ENCODE data around the gene GALNT10.

Gene GALNT10

GRCh38 chr5:154406231-154406630 is 215.7 kb downstream of the GALNT10 start:
- Histone ChIP-seq H3K4me3 (ENCODE audit: low read length) (no peak overlapping the region), H3K36me3 (ENCODE audit: control insufficient read depth, insufficient read depth, low read length) (no peaks in the 10 kb centered on the region), H3K4me1 (ENCODE audit: control insufficient read depth, insufficient read depth, low read length) (peaks cover 14% of the 10 kb centered on the region), H3K9ac (ENCODE audit: low read length) (no peak overlapping the region), H3K9me3 (ENCODE audit: control insufficient read depth, low read length) (no peaks in the 10 kb centered on the region), H3K27me3 (ENCODE audit: control insufficient read depth, insufficient read depth, low read length) (no peaks in the 10 kb centered on the region)

- Histone ChIP-seq H3K9me3 (ENCODE audit: control insufficient read depth, low read length) (no peaks in the 10 kb centered on the region), H3K9ac (ENCODE audit: low read length) (no peak overlapping the region), H3K4me3 (ENCODE audit: low read length) (no peak overlapping the region), H3K4me1 (ENCODE audit: control insufficient read depth, insufficient read depth, low read length) (peaks cover 14% of the 10 kb centered on the region), H3K27me3 (ENCODE audit: control insufficient read depth, insufficient read depth, low read length) (no peaks in the 10 kb centered on the region), H3K36me3 (ENCODE audit: control insufficient read depth, insufficient read depth, low read length) (no peaks in the 10 kb centered on the region)
Measured at GRCh38 chr5:154406826-154407225, 216.3 kb downstream of the GALNT10 start.

GRCh38 chr5:154408811-154409210 is 218.3 kb downstream of the GALNT10 start:
- Histone ChIP-seq H3K4me3 (ENCODE audit: low read length) (no peak overlapping the region), H3K27me3 (ENCODE audit: control insufficient read depth, insufficient read depth, low read length) (no peaks in the 10 kb centered on the region), H3K9me3 (ENCODE audit: control insufficient read depth, low read length) (no peaks in the 10 kb centered on the region), H3K9ac (ENCODE audit: low read length) (no peak overlapping the region), H3K4me1 (ENCODE audit: control insufficient read depth, insufficient read depth, low read length) (peaks cover 14% of the 10 kb centered on the region), H3K36me3 (ENCODE audit: control insufficient read depth, insufficient read depth, low read length) (no peaks in the 10 kb centered on the region)

GRCh38 chr5:154409230-154409840 is 218.8 kb downstream of the GALNT10 start:
- no peaks in the 10 kb centered on the region for H3K9me3 ChIP-seq (ENCODE audit: control insufficient read depth, low read length)
- no peaks in the 10 kb centered on the region for H3K36me3 ChIP-seq (ENCODE audit: control insufficient read depth, insufficient read depth, low read length)
- no peak overlapping the region for H3K4me3 ChIP-seq (ENCODE audit: low read length)
- no peak overlapping the region for H3K9ac ChIP-seq (ENCODE audit: low read length)
- H3K27me3 ChIP-seq (ENCODE audit: control insufficient read depth, insufficient read depth, low read length), result no peaks in the 10 kb centered on the region
- peaks cover 14% of the 10 kb centered on the region for H3K4me1 ChIP-seq (ENCODE audit: control insufficient read depth, insufficient read depth, low read length)

- Histone ChIP-seq H3K9me3 (ENCODE audit: control insufficient read depth, low read length) (no peaks in the 10 kb centered on the region), H3K9ac (ENCODE audit: low read length) (no peak overlapping the region), H3K27me3 (ENCODE audit: control insufficient read depth, insufficient read depth, low read length) (no peaks in the 10 kb centered on the region)
Measured at GRCh38 chr5:154410008-154410407, 219.5 kb downstream of the GALNT10 start.

GRCh38 chr5:154410786-154411185 is 220.3 kb downstream of the GALNT10 start:
- no peak overlapping the region for H3K9ac ChIP-seq (ENCODE audit: low read length)
- H3K9me3 ChIP-seq (ENCODE audit: control insufficient read depth, low read length), result no peaks in the 10 kb centered on the region
- no peaks in the 10 kb centered on the region for H3K36me3 ChIP-seq (ENCODE audit: control insufficient read depth, insufficient read depth, low read length)
- no peak overlapping the region for H3K4me3 ChIP-seq (ENCODE audit: low read length)
- no peaks in the 10 kb centered on the region for H3K27me3 ChIP-seq (ENCODE audit: control insufficient read depth, insufficient read depth, low read length)
- H3K4me1 ChIP-seq (ENCODE audit: control insufficient read depth, insufficient read depth, low read length), result peaks cover 4% of the 10 kb centered on the region

More at GRCh38 chr5:154410008-154410407, 219.5 kb downstream of the GALNT10 start:
- Histone ChIP-seq H3K4me3 (ENCODE audit: low read length) (no peak overlapping the region), H3K36me3 (ENCODE audit: control insufficient read depth, insufficient read depth, low read length) (no peaks in the 10 kb centered on the region), H3K4me1 (ENCODE audit: control insufficient read depth, insufficient read depth, low read length) (peaks cover 10% of the 10 kb centered on the region)

- H3K27me3 ChIP-seq (ENCODE audit: control insufficient read depth, insufficient read depth, low read length), result no peaks in the 10 kb centered on the region
- H3K9me3 ChIP-seq (ENCODE audit: control insufficient read depth, low read length), result no peaks in the 10 kb centered on the region
- H3K9ac ChIP-seq (ENCODE audit: low read length), result no peak overlapping the region
- H3K36me3 ChIP-seq (ENCODE audit: control insufficient read depth, insufficient read depth, low read length), result no peaks in the 10 kb centered on the region
- no peak overlapping the region for H3K4me3 ChIP-seq (ENCODE audit: low read length)
- peaks cover 4% of the 10 kb centered on the region for H3K4me1 ChIP-seq (ENCODE audit: control insufficient read depth, insufficient read depth, low read length)
Measured at GRCh38 chr5:154411338-154411737, 220.8 kb downstream of the GALNT10 start.

- Histone ChIP-seq H3K36me3 (ENCODE audit: control insufficient read depth, insufficient read depth, low read length) (peaks cover 7% of the 10 kb centered on the region), H3K4me1 (ENCODE audit: control insufficient read depth, insufficient read depth, low read length) (no peaks in the 10 kb centered on the region), H3K9me3 (ENCODE audit: control insufficient read depth, low read length) (no peaks in the 10 kb centered on the region), H3K27me3 (ENCODE audit: control insufficient read depth, insufficient read depth, low read length) (no peaks in the 10 kb centered on the region), H3K4me3 (ENCODE audit: low read length) (no peak overlapping the region), H3K9ac (ENCODE audit: low read length) (no peak overlapping the region)
Measured at GRCh38 chr5:154412316-154412715, 221.8 kb downstream of the GALNT10 start.

GRCh38 chr5:154412925-154413324 is 222.4 kb downstream of the GALNT10 start:
- H3K27me3 ChIP-seq (ENCODE audit: control insufficient read depth, insufficient read depth, low read length), result no peaks in the 10 kb centered on the region
- peaks cover 10% of the 10 kb centered on the region for H3K36me3 ChIP-seq (ENCODE audit: control insufficient read depth, insufficient read depth, low read length)
- no peak overlapping the region for H3K9ac ChIP-seq (ENCODE audit: low read length)
- H3K4me3 ChIP-seq (ENCODE audit: low read length), result no peak overlapping the region
- H3K4me1 ChIP-seq (ENCODE audit: control insufficient read depth, insufficient read depth, low read length), result no peaks in the 10 kb centered on the region
- no peaks in the 10 kb centered on the region for H3K9me3 ChIP-seq (ENCODE audit: control insufficient read depth, low read length)

GRCh38 chr5:154415114-154415513 is 224.6 kb downstream of the GALNT10 start:
- H3K27me3 ChIP-seq (ENCODE audit: control insufficient read depth, insufficient read depth, low read length), result no peaks in the 10 kb centered on the region
- H3K4me3 ChIP-seq (ENCODE audit: low read length), result no peak overlapping the region
- no peak overlapping the region for H3K9ac ChIP-seq (ENCODE audit: low read length)
- H3K9me3 ChIP-seq (ENCODE audit: control insufficient read depth, low read length), result no peaks in the 10 kb centered on the region
- peaks cover 16% of the 10 kb centered on the region for H3K36me3 ChIP-seq (ENCODE audit: control insufficient read depth, insufficient read depth, low read length)
- no peaks in the 10 kb centered on the region for H3K4me1 ChIP-seq (ENCODE audit: control insufficient read depth, insufficient read depth, low read length)

- Histone ChIP-seq H3K4me1 (ENCODE audit: control insufficient read depth, insufficient read depth, low read length) (no peaks in the 10 kb centered on the region), H3K27me3 (ENCODE audit: control insufficient read depth, insufficient read depth, low read length) (no peaks in the 10 kb centered on the region), H3K9me3 (ENCODE audit: control insufficient read depth, low read length) (no peaks in the 10 kb centered on the region), H3K36me3 (ENCODE audit: control insufficient read depth, insufficient read depth, low read length) (peaks cover 16% of the 10 kb centered on the region), H3K9ac (ENCODE audit: low read length) (no peak overlapping the region), H3K4me3 (ENCODE audit: low read length) (no peak overlapping the region)
Measured at GRCh38 chr5:154418344-154418820, 227.8 kb downstream of the GALNT10 start.

- Histone ChIP-seq H3K9me3 (ENCODE audit: control insufficient read depth, low read length) (no peaks in the 10 kb centered on the region), H3K27me3 (ENCODE audit: control insufficient read depth, insufficient read depth, low read length) (no peaks in the 10 kb centered on the region), H3K4me1 (ENCODE audit: control insufficient read depth, insufficient read depth, low read length) (no peaks in the 10 kb centered on the region), H3K36me3 (ENCODE audit: control insufficient read depth, insufficient read depth, low read length) (peaks cover 16% of the 10 kb centered on the region), H3K4me3 (ENCODE audit: low read length) (no peak overlapping the region), H3K9ac (ENCODE audit: low read length) (no peak overlapping the region)
Measured at GRCh38 chr5:154419236-154419635, 228.7 kb downstream of the GALNT10 start.

GRCh38 chr5:154421868-154422267 is 231.3 kb downstream of the GALNT10 start:
- Histone ChIP-seq H3K4me3 (ENCODE audit: low read length) (no peak overlapping the region), H3K36me3 (ENCODE audit: control insufficient read depth, insufficient read depth, low read length) (peaks cover 11% of the 10 kb centered on the region), H3K9ac (ENCODE audit: low read length) (no peak overlapping the region), H3K27me3 (ENCODE audit: control insufficient read depth, insufficient read depth, low read length) (no peaks in the 10 kb centered on the region), H3K9me3 (ENCODE audit: control insufficient read depth, low read length) (no peaks in the 10 kb centered on the region), H3K4me1 (ENCODE audit: control insufficient read depth, insufficient read depth, low read length) (no peaks in the 10 kb centered on the region)

Measured in mucosa of stomach (tissue), 1 donor.